ENCODE results near the gene ITGAE. TPM values are rescaled to one million over a fixed set of nuclear protein-coding genes. Genes with fewer than 3 reads are reported as not detected.

ITGAE gene
- polyA plus RNA-seq, 5 donors = 34.4 to 44.2 (median 40.8) TPM

- DNase-seq = no peak
Measured at GRCh38 chr17:3826191-3826590, 25.2 kb upstream of the ITGAE start.

- DNase-seq = no peak
Measured at GRCh38 chr17:3821101-3821500, 20.1 kb upstream of the ITGAE start.

GRCh38 chr17:3818786-3819185 is 17.8 kb upstream of the ITGAE start:
- DNase-seq = no peak

DNA sequence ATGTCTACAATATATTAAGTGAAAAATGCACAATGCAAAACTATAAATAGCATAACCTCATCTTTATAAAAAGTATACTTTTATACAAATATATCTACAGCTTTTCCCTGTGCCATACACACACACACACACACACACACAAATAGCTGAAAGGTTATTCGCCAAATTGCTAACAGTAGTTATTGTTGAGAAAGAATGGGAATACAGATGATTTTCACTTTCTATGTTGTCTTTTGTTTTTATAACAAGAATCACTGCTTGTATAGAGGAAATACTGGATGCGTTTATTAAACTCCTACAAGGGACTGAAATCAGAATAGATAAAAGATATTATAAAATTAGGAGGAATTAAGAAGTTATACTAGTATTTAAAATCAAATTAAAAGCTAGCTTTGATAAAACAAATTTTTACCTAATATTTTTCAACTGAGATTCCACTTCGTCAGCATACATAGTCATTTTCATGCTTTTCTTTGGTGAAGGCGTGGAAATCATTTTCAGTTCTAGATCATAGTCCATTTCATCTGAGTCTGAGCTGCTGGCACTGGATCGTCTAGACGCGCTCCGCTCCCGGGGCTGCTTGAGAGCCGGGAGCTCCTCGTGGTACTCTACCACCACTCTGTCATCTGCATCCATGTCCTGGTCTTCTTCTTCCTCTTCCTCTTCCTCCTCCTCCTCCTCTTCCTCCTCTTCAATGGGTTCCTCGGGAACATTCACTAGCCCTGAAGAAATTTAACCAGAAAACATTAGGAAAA is 17.0 kb upstream of the ITGAE start:
- no peak for DNase-seq

DNA sequence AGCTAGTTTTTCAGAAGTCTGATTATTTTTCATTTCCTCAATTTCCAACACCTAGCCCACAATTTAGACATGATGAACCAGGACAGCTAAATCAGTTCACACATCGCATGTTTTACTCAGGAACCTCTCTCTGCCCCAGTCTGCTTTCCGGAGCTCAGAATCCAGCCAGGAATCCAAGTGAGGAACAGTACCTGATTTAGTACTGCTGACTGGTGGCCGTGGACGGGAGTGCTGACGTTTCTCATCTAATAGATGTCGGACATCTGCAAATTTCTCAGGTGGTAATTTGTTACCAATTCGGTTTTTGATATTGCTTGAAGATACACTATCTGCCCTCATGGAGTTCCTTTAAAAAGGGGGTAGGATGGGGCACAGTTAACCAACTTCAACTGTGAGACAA is 14.9 kb upstream of the ITGAE start:
- DNase-seq = no peak

- no peak for DNase-seq
Measured at GRCh38 chr17:3815122-3815521, 14.1 kb upstream of the ITGAE start.

GRCh38 chr17:3814361-3814760 is 13.4 kb upstream of the ITGAE start:
- no peak for DNase-seq

DNA sequence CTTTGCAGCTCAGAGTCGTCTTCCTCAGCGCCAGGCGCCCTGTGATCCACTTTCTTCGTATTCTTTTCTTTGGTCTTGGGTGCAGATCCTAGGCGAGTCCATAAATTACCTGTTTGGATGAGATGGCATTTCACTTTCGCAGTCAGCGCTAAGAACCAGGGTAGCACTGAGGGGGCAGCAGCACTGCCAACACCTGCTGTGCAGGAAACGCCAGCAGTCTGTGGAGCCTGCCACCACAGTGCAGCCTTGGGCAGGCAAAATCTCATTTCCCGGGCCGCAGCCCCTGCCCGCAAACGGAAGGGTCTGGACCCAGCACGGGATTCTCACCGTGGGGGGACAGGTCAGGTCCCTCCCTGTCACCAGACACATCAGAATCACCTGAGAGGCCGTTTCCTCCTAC is 12.2 kb upstream of the ITGAE start:
- no peak for DNase-seq

- no peak for DNase-seq
Measured at GRCh38 chr17:3812771-3813170, 11.8 kb upstream of the ITGAE start.

DNA sequence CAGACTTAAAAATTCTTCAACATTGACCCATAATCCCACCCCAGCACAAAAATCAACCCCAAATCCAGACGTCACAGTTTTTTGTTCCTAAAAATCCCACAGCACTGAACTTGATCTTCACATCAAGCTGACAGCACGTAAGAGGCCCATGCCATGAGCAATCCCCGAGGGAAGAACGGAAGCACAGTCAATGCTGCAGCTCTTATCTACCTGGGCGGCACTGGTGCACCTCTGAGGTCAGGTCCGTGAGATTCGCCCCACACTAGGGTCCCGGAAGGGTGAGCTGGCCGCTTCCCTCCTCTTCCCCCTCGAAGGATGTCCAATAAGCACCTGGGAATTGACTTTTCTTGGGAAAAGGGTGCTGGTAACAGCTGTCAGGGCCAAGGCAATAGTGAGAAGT is 11.3 kb upstream of the ITGAE start:
- DNase-seq = no peak

DNA sequence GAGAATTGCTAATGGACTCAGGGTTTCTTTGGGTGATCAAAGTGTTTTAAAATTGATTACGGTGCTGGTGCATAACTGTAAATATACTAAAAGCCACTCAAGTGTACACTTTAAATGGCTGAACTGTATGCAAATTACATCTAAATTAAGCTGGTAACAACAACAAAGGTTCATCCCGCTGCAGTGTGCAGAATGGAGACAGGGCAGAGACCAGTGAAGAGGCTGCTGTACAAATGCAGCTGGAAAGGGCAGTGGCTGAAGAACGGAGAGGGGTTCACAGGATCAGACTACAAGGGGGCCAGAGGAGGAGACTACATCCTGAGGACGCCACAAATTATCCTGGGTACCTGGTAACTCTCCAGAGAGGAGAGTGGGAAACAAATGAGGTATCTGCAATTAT is 9.0 kb upstream of the ITGAE start:
- DNase-seq = no peak

- no peak for DNase-seq
Measured at GRCh38 chr17:3809135-3809534, 8.1 kb upstream of the ITGAE start.

GRCh38 chr17:3808701-3809100 is 7.7 kb upstream of the ITGAE start:
- DNase-seq = no peak

- no peak for DNase-seq
Measured at GRCh38 chr17:3805581-3805980, 4.6 kb upstream of the ITGAE start.

GRCh38 chr17:3804503-3804931 is 3.5 kb upstream of the ITGAE start:
- no peak for DNase-seq

GRCh38 chr17:3803308-3803640 is 2.3 kb upstream of the ITGAE start:
- no peak for DNase-seq

GRCh38 chr17:3802461-3803307 is 1.7 kb upstream of the ITGAE start:
- no peak for DNase-seq

- no peak for DNase-seq
Measured at GRCh38 chr17:3801792-3802191, 804 bp upstream of the ITGAE start.

DNA sequence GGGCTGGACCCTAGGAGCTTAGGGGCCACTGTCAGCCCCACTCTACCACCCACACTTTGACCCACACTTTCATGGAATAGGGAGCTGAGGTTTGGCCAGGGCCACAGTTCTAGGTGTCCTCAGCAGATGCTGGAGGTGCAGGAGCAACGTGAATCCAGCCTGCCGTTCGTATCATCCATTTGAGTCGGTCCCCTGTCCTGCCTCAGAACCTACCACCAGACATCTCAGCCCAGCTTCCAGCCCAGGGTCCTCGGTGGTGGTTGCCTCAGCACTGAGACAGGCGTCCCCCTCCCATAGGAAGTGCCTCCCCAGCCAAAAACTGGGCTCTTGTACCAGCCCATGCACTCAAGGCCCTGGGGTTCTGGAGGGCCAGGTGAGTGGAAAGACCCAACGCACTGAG is 359 bp upstream of the ITGAE start:
- no peak for DNase-seq

DNA sequence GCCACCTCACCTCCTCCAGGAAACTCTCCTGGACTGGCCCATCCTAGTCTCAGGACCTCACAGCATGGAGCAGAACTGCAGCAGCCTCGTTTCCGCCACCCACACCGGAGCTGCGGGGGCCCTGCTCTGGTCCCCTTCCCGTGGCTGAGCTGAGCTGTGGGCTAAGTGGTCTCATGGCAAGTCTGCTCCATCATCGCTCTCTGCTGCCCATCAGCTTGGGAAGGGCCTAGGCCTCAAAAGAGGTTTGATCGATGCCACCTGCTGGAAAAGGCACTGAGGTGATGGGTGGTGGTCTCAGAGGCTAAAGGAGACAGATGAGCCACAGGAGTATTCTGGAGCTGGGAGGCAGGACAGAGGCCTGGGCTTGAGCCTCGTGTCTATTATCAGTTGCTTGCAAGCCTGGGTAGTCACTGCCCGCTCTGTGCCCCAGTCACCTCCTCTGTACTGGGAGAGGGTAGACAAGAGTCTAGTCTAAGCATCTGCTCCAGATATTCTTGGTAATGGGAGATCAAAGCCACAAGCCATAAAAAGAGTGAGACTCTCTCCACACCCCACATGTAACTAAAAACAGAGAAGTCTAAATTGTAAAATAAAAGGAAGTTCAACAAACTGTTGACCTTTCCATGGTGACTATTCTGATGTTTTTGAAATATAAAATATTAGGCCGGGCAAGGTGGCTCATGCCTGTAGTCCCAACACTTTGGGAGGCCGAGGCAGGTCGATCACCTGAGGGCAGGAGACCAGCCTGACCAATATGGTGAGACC is 1.6 kb downstream of the ITGAE start:
- no peak for DNase-seq

DNA sequence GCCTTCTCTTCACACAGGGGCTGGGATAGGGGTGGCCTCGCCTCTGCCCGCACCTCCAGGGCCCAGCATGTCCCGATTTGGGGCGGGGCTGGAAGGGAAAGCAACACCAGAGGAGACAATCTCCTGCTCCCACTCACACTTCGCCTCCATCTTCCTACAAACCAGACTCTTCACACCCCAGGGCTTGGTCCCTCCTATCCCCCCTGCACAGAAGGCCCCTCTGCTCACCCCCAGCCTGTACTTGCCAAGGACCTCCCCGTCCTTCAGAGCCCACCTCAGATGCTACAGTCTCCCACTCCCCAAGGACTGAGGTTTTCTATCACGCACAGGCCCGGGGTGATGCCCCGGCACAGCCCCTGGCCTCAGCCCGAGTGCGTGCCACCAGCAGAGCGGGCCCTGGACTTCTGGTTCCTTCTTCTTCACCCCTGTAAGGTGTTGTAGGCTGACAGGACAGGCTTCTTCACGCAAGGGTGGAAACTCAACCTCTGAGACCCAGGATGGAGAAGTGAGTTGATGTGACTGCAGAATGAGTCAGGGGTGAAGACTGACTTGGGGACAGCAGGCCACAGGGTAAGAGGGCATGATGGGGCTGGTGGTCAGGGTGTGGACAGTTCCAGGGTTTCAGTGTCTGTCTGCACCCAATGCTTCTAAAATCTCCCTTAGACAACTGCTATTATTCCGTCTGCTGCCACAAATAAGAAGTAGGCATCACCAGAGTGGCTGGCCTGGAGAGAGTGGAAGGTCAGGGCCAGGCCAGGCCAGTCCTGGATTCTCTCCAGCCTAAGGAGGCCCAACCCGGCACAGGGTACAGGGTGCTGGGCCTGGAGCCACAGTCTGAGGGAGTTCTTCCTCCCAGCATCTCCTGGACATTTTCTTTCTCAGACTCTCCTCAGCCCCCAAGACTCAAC is 2.5 kb downstream of the ITGAE start:
- DNase-seq = no peak

- no peak for DNase-seq
Measured at GRCh38 chr17:3796822-3797170, 4.2 kb downstream of the ITGAE start.

Data from right lung (tissue), 5 donors.